Gastrocnemius medialis (tissue), 4 donors: ENCODE results near the gene DAPK1. TPM values are rescaled to one million over a fixed set of nuclear protein-coding genes. Genes with fewer than 3 reads are reported as not detected.
"Not testable (repeated sequence)": the region's sequence is repeated elsewhere in the genome, so short reads cannot be mapped to it uniquely, and the experiment has no call there.

ENCODE experiments used
- ATAC-seq, 2 donors: fragments of 150-250 bp; one replicate each; pipeline ENCODE4 v1.9.1; 2016
- DNase-seq, 2 donors: peaks; one replicate each; pipeline ENCODE4 v3.0.0-alpha.2; 2019
- H3K27ac ChIP-seq, 4 donors: fragments of 200-600 bp; sonication (generic); 1 replicate in 1 of 4; 2 replicates in 3 of 4; pipeline ENCODE4 v1.5.1; 2016 to 2018; ENCODE audit warnings: mild to moderate bottlenecking in 2 of 4, moderate library complexity in 1 of 4
- H3K27me3 ChIP-seq, 3 donors: fragments of 200-600 bp; sonication (generic) in 2 of 3; 1 replicate in 1 of 3; 2 replicates in 2 of 3; pipeline versions ENCODE4 v1.5.1 to v1.6.0; 2016 to 2019; ENCODE audit warnings: mild to moderate bottlenecking in 1 of 3, moderate library complexity in 1 of 3
- H3K36me3 ChIP-seq, 2 donors: fragments of 200-600 bp; sonication (generic) in 1 of 2; one replicate each; pipeline ENCODE4 v1.5.1; 2017 to 2018
- H3K4me1 ChIP-seq, 2 donors: fragments of 200-600 bp; sonication (generic) in 1 of 2; one replicate each; pipeline ENCODE4 v1.5.1; 2016 to 2017; ENCODE audit warnings: mild to moderate bottlenecking in 2 of 2
- H3K4me3 ChIP-seq, 4 donors: fragments of 200-600 bp; sonication (generic) in 3 of 4; 1 replicate in 1 of 4; 2 replicates in 3 of 4; pipeline ENCODE4 v1.5.1; 2016 to 2019; ENCODE audit warnings: mild to moderate bottlenecking in 2 of 4
- H3K9me3 ChIP-seq, 3 donors: fragments of 200-600 bp; sonication (generic) in 2 of 3; 1 replicate in 1 of 3; 2 replicates in 2 of 3; pipeline ENCODE4 v1.5.1; 2016 to 2019
- POLR2A ChIP-seq, 2 donors: fragments of 450-650 bp; IDR thresholded peaks; one replicate each; pipeline ENCODE4 v1.6.1; 2017; ENCODE audit warnings: antibody characterized with exemption in 2 of 2, mild to moderate bottlenecking in 2 of 2, moderate library complexity in 2 of 2
- in situ Hi-C, 4 donors: fragments of 200-750 bp; cut with MboI; loops; one replicate each; pipeline versions ENCODE4 v1.15.0 to v1.8.0; 2017; ENCODE audit warnings: low sequenced_read_pairs in 4 of 4
- intact Hi-C: fragments of 100-400 bp; cut with DNase I; formaldehyde crosslinking; loops from one replicate; pipeline ENCODE4 v1.15.1; 2023; ENCODE audit warnings: low total_unique reads
- total RNA-seq, 4 donors: library from RNA; depleted of rRNA; stranded (reverse); fragments of >200 nt; gene quantifications; one replicate each; pipeline versions ENCODE4 v1.1.0 to v1.2.3, GENCODE V29; 2016
- TF ChIP-seq, protein P1 (sequence below), 5 experiments: fragments of 450-650 bp in 3 of 5; fragments of 200-600 bp in 2 of 5; sonication (generic) in 2 of 5; IDR thresholded peaks in 4 of 5; conservative IDR thresholded peaks in 1 of 5; 1 replicate in 4 of 5; 2 replicates in 1 of 5; pipeline ENCODE4 v1.5.1; 2016 to 2019; ENCODE audit warnings: antibody characterized with exemption in 5 of 5, mild to moderate bottlenecking in 3 of 5, moderate library complexity in 3 of 5

Gene DAPK1
- total RNA-seq, 4 donors from 2014 or later = 1.2 to 4.3 (median 2.7) TPM

DNA sequence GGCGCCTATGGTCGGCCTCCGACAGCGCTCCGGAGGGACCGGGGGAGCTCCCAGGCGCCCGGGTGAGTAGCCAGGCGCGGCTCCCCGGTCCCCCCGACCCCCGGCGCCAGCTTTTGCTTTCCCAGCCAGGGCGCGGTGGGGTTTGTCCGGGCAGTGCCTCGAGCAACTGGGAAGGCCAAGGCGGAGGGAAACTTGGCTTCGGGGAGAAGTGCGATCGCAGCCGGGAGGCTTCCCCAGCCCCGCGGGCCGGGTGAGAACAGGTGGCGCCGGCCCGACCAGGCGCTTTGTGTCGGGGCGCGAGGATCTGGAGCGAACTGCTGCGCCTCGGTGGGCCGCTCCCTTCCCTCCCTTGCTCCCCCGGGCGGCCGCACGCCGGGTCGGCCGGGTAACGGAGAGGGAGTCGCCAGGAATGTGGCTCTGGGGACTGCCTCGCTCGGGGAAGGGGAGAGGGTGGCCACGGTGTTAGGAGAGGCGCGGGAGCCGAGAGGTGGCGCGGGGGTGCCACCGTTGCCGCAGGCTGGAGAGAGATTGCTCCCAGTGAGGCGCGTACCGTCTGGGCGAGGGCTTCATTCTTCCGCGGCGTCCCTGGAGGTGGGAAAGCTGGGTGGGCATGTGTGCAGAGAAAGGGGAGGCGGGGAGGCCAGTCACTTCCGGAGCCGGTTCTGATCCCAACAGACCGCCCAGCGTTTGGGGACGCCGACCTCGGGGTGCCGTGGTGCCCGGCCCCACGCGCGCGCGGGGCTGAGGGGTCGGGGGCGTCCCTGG is 561 bp downstream of the DAPK1 start:
- in situ Hi-C loops (no loop called here), intact Hi-C loops (loop anchor here (5.0 kb wide), 2 partner anchors 161 to 164 kb away; no protein-coding TSS in a partner anchor)
- H3K36me3 ChIP-seq = no peaks in the 10 kb centered on the region
- peak overlapping the region; percentile 66 to 76 (median 72) for H3K4me3 ChIP-seq
- H3K27me3 ChIP-seq = peaks cover 0 to 4% (median 2%) of the 10 kb centered on the region in 3 donors
- DNase-seq (no peak), ATAC-seq (peak; percentile 25 to 40)
- no peaks in the 10 kb centered on the region for H3K9me3 ChIP-seq
- H3K4me1 ChIP-seq = peaks cover 6 to 18% of the 10 kb centered on the region in 2 donors
- TF ChIP-seq, protein P1, sequence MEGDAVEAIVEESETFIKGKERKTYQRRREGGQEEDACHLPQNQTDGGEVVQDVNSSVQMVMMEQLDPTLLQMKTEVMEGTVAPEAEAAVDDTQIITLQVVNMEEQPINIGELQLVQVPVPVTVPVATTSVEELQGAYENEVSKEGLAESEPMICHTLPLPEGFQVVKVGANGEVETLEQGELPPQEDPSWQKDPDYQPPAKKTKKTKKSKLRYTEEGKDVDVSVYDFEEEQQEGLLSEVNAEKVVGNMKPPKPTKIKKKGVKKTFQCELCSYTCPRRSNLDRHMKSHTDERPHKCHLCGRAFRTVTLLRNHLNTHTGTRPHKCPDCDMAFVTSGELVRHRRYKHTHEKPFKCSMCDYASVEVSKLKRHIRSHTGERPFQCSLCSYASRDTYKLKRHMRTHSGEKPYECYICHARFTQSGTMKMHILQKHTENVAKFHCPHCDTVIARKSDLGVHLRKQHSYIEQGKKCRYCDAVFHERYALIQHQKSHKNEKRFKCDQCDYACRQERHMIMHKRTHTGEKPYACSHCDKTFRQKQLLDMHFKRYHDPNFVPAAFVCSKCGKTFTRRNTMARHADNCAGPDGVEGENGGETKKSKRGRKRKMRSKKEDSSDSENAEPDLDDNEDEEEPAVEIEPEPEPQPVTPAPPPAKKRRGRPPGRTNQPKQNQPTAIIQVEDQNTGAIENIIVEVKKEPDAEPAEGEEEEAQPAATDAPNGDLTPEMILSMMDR (IDR thresholded peaks at IDR 0.05 in 4 of 5, conservative IDR thresholded peaks at IDR 0.05 in 1 of 5) = no peak
- TF ChIP-seq POLR2A (IDR thresholded peaks at IDR 0.05) = no peak
- peak overlapping the region; percentile 7 to 62 (median 44) for H3K27ac ChIP-seq

- TF ChIP-seq, protein P1 (IDR thresholded peaks at IDR 0.05 in 4 of 5, conservative IDR thresholded peaks at IDR 0.05 in 1 of 5) = no peak
- TF ChIP-seq POLR2A (IDR thresholded peaks at IDR 0.05) = no peak
- peak overlapping the region; percentile 66 to 76 (median 72) for H3K4me3 ChIP-seq
- DNase-seq = no peak
- H3K27ac ChIP-seq = peak overlapping the region; percentile 7 to 62 (median 44)
- ATAC-seq = no peak
- H3K36me3 ChIP-seq = no peaks in the 10 kb centered on the region
- peaks cover 0 to 4% (median 2%) of the 10 kb centered on the region in 3 donors for H3K27me3 ChIP-seq
- intact Hi-C loops (loop anchor here (5.0 kb wide), 2 partner anchors 162 to 163 kb away; no protein-coding TSS in a partner anchor), in situ Hi-C loops (no loop called here)
- peaks cover 6 to 19% of the 10 kb centered on the region in 2 donors for H3K4me1 ChIP-seq
- H3K9me3 ChIP-seq = no peaks in the 10 kb centered on the region
Observed at GRCh38 chr9:87498811-87499360, 1.2 kb downstream of the DAPK1 start.

- intact Hi-C loops = loop anchor here (5.0 kb wide), 2 partner anchors 162 to 163 kb away; no protein-coding TSS in a partner anchor
Observed at GRCh38 chr9:87499424-87500017, 1.9 kb downstream of the DAPK1 start.

DNA sequence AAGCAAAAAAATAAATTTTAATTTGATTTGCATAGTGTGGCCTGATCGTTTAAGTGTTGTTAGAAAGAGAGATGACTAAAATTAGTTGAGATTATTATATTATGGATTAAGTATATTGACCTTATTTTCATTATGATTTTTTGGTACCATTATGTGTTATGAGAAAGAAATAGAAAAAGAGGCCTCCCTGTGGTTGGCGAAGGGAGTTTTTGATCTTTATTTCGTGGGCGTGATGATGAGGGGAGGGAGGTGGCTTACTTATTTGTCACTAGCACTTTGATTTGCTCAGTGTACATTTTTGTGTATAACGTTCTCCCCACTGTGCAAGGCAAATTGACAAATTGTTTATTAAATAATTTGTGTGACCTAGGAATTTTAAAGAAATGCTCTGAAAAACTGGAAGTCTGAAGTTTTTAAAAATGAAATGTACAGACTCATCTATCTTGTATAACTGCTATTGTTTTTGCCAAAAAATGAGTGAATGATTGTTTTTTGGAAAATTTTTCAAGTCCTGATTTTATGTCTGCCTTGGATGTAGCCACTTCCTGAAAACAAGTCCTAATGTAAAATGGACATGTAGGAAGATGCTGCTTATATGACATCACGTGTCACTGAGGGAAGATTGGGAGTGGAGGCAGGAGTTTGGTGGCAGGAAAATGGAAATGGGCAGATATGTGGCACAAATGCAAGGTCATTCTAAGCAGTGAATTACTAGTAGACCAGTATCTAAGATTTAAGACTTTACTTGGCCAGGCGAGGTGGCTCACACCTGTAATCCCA is 3.0 kb downstream of the DAPK1 start:
- no peak overlapping the region for H3K4me3 ChIP-seq
- TF ChIP-seq, protein P1 (IDR thresholded peaks at IDR 0.05 in 4 of 5, conservative IDR thresholded peaks at IDR 0.05 in 1 of 5) = no peak
- intact Hi-C loops = no loop called here

More at GRCh38 chr9:87499424-87500017, 1.9 kb downstream of the DAPK1 start:
- no peaks in the 10 kb centered on the region for H3K9me3 ChIP-seq
- peaks cover 0 to 4% (median 2%) of the 10 kb centered on the region in 3 donors for H3K27me3 ChIP-seq
- in situ Hi-C loops = loop anchor here in 1 of 4 donors (10.0 kb wide), 1 partner anchor 65 kb away; no protein-coding TSS in a partner anchor
- peak overlapping the region in 3 of 4 donors; percentile 66 to 76 (median 75) for H3K4me3 ChIP-seq
- TF ChIP-seq POLR2A (IDR thresholded peaks at IDR 0.05) = no peak
- TF ChIP-seq, protein P1 (IDR thresholded peaks at IDR 0.05 in 4 of 5, conservative IDR thresholded peaks at IDR 0.05 in 1 of 5) = no peak
- no peak for DNase-seq
- ATAC-seq = no peak
- no peak overlapping the region for H3K27ac ChIP-seq
- no peaks in the 10 kb centered on the region for H3K36me3 ChIP-seq
- peaks cover 6 to 21% of the 10 kb centered on the region in 2 donors for H3K4me1 ChIP-seq

DNA sequence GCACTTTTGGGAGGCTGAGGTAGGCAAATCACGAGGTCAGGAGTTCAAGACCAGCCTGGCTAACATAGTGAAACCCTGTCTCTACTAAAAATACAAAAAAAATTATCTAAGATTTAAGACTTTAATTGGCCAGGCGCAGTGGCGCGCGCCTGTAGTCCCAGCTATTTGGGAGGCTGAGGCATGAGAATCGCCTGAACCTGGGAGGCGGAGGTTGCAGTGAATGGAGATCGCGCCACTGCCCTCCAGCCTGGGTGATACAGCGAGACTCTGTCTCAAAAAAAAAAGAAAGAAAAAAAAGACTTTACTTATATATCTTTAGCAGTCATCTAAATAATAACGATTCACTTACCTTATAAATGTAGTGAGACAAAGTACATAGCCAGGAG is 3.6 kb downstream of the DAPK1 start:
- intact Hi-C loops = not testable (repeated sequence)

More for the DNA sequence above, 3.0 kb downstream of the DAPK1 start:
- Histone ChIP-seq H3K27ac (no peak overlapping the region), H3K9me3 (no peaks in the 10 kb centered on the region), H3K36me3 (no peaks in the 10 kb centered on the region), H3K27me3 (peaks cover 0 to 4% (median 2%) of the 10 kb centered on the region in 3 donors), H3K4me1 (peaks cover 6 to 12% of the 10 kb centered on the region in 2 donors)
- no peak for ATAC-seq
- in situ Hi-C loops = loop anchor here in 1 of 4 donors (10.0 kb wide), 1 partner anchor 64 kb away; no protein-coding TSS in a partner anchor
- DNase-seq = no peak

More for the DNA sequence above, 3.6 kb downstream of the DAPK1 start:
- not testable (repeated sequence) for DNase-seq, H3K27me3 ChIP-seq, H3K9me3 ChIP-seq, H3K36me3 ChIP-seq, ATAC-seq, H3K4me3 ChIP-seq, H3K27ac ChIP-seq
- in situ Hi-C loops = loop anchor here in 1 of 4 donors (10.0 kb wide), 1 partner anchor 64 kb away; no protein-coding TSS in a partner anchor
- H3K4me1 ChIP-seq = peaks cover 6 to 12% of the 10 kb centered on the region in 2 donors
